ENCODE measurements around the gene FAM76A.
"Not testable (repeated sequence)": the region's sequence is repeated elsewhere in the genome, so short reads cannot be mapped to it uniquely, and the experiment has no call there.

Gene FAM76A

GRCh38 chr1:27804791-27805190 is 79.0 kb downstream of the FAM76A start:
- Histone ChIP-seq H4K20me1 (ENCODE audit: insufficient read depth) (no peaks in the 10 kb centered on the region), H3K79me2 (ENCODE audit: insufficient read depth, low read depth) (no peaks in the 10 kb centered on the region), H3K27me3 (ENCODE audit: insufficient read depth, low read depth) (no peaks in the 10 kb centered on the region), H3K4me3 (IDR thresholded peaks at IDR 0.05; ENCODE audit: insufficient read depth, low read depth, low read length) (no peak overlapping the region), H3K27ac (no peak overlapping the region), H3K4me1 (ENCODE audit: low read depth, poor library complexity, severe bottlenecking) (no peaks in the 10 kb centered on the region), H2AFZ (ENCODE audit: low read depth) (no peak overlapping the region), H3K9ac (no peak overlapping the region), H3K36me3 (ENCODE audit: insufficient read depth) (no peaks in the 10 kb centered on the region), H3K4me2 (no peak overlapping the region)
- TF ChIP-seq CTCF (conservative IDR thresholded peaks at IDR 0.05; ENCODE audit: low read depth, low read length): no peak

- H3K79me2 ChIP-seq (ENCODE audit: insufficient read depth, low read depth): no peaks in the 10 kb centered on the region
- H3K9ac ChIP-seq: no peak overlapping the region
- no peaks in the 10 kb centered on the region for H4K20me1 ChIP-seq (ENCODE audit: insufficient read depth)
- H3K36me3 ChIP-seq (ENCODE audit: insufficient read depth): no peaks in the 10 kb centered on the region
- no peaks in the 10 kb centered on the region for H3K4me1 ChIP-seq (ENCODE audit: low read depth, poor library complexity, severe bottlenecking)
- H3K27ac ChIP-seq: no peak overlapping the region
- H3K4me3 ChIP-seq (IDR thresholded peaks at IDR 0.05; ENCODE audit: insufficient read depth, low read depth, low read length): no peak overlapping the region
- no peak for TF ChIP-seq CTCF (conservative IDR thresholded peaks at IDR 0.05; ENCODE audit: low read depth, low read length)
- no peaks in the 10 kb centered on the region for H3K27me3 ChIP-seq (ENCODE audit: insufficient read depth, low read depth)
- no peak overlapping the region for H3K4me2 ChIP-seq
- H2AFZ ChIP-seq (ENCODE audit: low read depth): no peak overlapping the region
These were observed 81.0 kb downstream of the FAM76A start for GRCh38 chr1:27806758-27807157.

GRCh38 chr1:27807385-27807784 is 81.6 kb downstream of the FAM76A start:
- Histone ChIP-seq H3K4me3 (IDR thresholded peaks at IDR 0.05; ENCODE audit: insufficient read depth, low read depth, low read length) (no peak overlapping the region), H3K79me2 (ENCODE audit: insufficient read depth, low read depth) (no peaks in the 10 kb centered on the region), H3K9ac (no peak overlapping the region), H3K4me1 (ENCODE audit: low read depth, poor library complexity, severe bottlenecking) (no peaks in the 10 kb centered on the region), H4K20me1 (ENCODE audit: insufficient read depth) (no peaks in the 10 kb centered on the region), H3K36me3 (ENCODE audit: insufficient read depth) (no peaks in the 10 kb centered on the region), H3K27ac (no peak overlapping the region), H3K27me3 (ENCODE audit: insufficient read depth, low read depth) (no peaks in the 10 kb centered on the region), H3K4me2 (no peak overlapping the region), H2AFZ (ENCODE audit: low read depth) (no peak overlapping the region)
- no peak for TF ChIP-seq CTCF (conservative IDR thresholded peaks at IDR 0.05; ENCODE audit: low read depth, low read length)

- not testable (repeated sequence) for H3K9ac ChIP-seq; H3K4me2 ChIP-seq; H3K36me3 ChIP-seq (ENCODE audit: insufficient read depth); H3K4me1 ChIP-seq (ENCODE audit: low read depth, poor library complexity, severe bottlenecking); H3K4me3 ChIP-seq (IDR thresholded peaks at IDR 0.05; ENCODE audit: insufficient read depth, low read depth, low read length); H2AFZ ChIP-seq (ENCODE audit: low read depth); H3K79me2 ChIP-seq (ENCODE audit: insufficient read depth, low read depth); H3K27me3 ChIP-seq (ENCODE audit: insufficient read depth, low read depth); H4K20me1 ChIP-seq (ENCODE audit: insufficient read depth); H3K27ac ChIP-seq
These were observed 82.4 kb downstream of the FAM76A start for GRCh38 chr1:27808131-27808530.

GRCh38 chr1:27809883-27810282 is 84.1 kb downstream of the FAM76A start:
- TF ChIP-seq CTCF (conservative IDR thresholded peaks at IDR 0.05; ENCODE audit: low read depth, low read length): no peak
- Histone ChIP-seq H3K4me1 (ENCODE audit: low read depth, poor library complexity, severe bottlenecking) (no peaks in the 10 kb centered on the region), H4K20me1 (ENCODE audit: insufficient read depth) (no peaks in the 10 kb centered on the region), H2AFZ (ENCODE audit: low read depth) (no peak overlapping the region), H3K36me3 (ENCODE audit: insufficient read depth) (no peaks in the 10 kb centered on the region), H3K4me3 (IDR thresholded peaks at IDR 0.05; ENCODE audit: insufficient read depth, low read depth, low read length) (no peak overlapping the region), H3K4me2 (no peak overlapping the region), H3K27me3 (ENCODE audit: insufficient read depth, low read depth) (no peaks in the 10 kb centered on the region), H3K9ac (no peak overlapping the region), H3K27ac (no peak overlapping the region), H3K79me2 (ENCODE audit: insufficient read depth, low read depth) (no peaks in the 10 kb centered on the region)
